SH-SY5Y (cell line): ENCODE measurements around the gene NUP54.

Experiments
- GATA2 ChIP-seq: IDR thresholded peaks from 2 replicates; pipeline ENCODE4 v1.6.1; 2011; ENCODE audit warnings: mild to moderate bottlenecking, low read depth, low read length
- GATA3 ChIP-seq: IDR thresholded peaks from 2 replicates; pipeline ENCODE4 v1.6.1; 2011; ENCODE audit warnings: low read depth, mild to moderate bottlenecking, low read length, moderate library complexity

DNA sequence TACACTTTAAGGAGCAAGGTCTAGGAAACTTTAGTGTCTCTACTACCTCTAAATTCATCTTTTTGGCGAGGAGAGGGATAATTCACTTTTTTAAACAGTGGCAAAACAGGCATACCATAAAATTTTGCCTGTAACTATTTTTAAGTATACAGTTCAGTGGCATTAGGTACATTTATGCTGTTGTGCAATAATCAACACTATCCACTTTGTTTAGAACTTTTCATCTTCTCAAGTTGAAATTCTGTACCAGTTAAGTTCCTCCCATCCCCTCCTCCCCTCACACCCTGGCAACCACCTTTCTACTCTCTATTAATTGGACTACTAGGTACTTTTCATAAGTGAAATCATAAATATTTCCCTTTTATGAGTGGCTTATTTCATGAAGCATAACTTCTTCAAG is 31.4 kb downstream of the NUP54 start:
- TF ChIP-seq GATA3 = no peak
- no peak for TF ChIP-seq GATA2
